OCI-LY3 (cell line): Measurements from ENCODE around the gene RAP1GAP2.

Experiments used
- H2AFZ ChIP-seq: fragments of 200-600, 300-600 bp; shearing (Covaris generic); 2 replicates; pipeline ENCODE4 v1.6.0; 2014; ENCODE audit warnings: antibody characterized with exemption, low read depth, low read length
- H3K27ac ChIP-seq: fragments of 200-600, 300-600 bp; sonication (generic); 2 replicates; pipeline ENCODE4 v1.5.1; 2014; ENCODE audit warnings: mild to moderate bottlenecking, low read length, moderate library complexity, mixed read lengths
- H3K27me3 ChIP-seq: fragments of 200-600, 300-600 bp; sonication (generic); 2 replicates; pipeline ENCODE4 v1.6.1; 2014; ENCODE audit warnings: low read depth, low read length, mixed read lengths
- H3K36me3 ChIP-seq: fragments of 200-600, 300-600 bp; sonication (generic); replicated peaks from 2 replicates; pipeline ENCODE3; 2014; ENCODE audit warnings: low read depth, low read length, mixed read lengths
- H3K4me1 ChIP-seq: fragments of 300-600, 200-600 bp; sonication (generic); 2 replicates; pipeline ENCODE4 v1.6.1; 2014; ENCODE audit warnings: low read length, mixed read lengths
- H3K4me2 ChIP-seq: fragments of 200-600, 300-600 bp; sonication (generic); 2 replicates; pipeline ENCODE4 v1.6.1; 2014; ENCODE audit warnings: low read length, mixed read lengths
- H3K4me3 ChIP-seq: fragments of 300-600, 200-600 bp; sonication (generic); 2 replicates; pipeline ENCODE4 v1.5.1; 2014; ENCODE audit warnings: antibody characterized with exemption, mild to moderate bottlenecking, low read length, moderate library complexity
- H3K79me2 ChIP-seq: fragments of 300-600, 200-600 bp; shearing (Covaris generic); 2 replicates; pipeline ENCODE4 v1.6.1; 2014; ENCODE audit warnings: mild to moderate bottlenecking, low read length, mixed read lengths
- H3K9ac ChIP-seq: fragments of 300-600, 200-600 bp; shearing (Covaris generic); 2 replicates; pipeline ENCODE4 v1.6.0; 2014; ENCODE audit warnings: mild to moderate bottlenecking, low read length, moderate library complexity
- H3K9me3 ChIP-seq: fragments of 200-600, 300-600 bp; shearing (Covaris generic); 2 replicates; pipeline ENCODE4 v1.6.1; 2014; ENCODE audit warnings: low read length, mixed read lengths; ENCODE audit not compliant: insufficient read depth
- H4K20me1 ChIP-seq: fragments of 200-600, 300-600 bp; sonication (generic); 2 replicates; pipeline ENCODE4 v1.6.1; 2016; ENCODE audit warnings: low read length, mixed read lengths; ENCODE audit not compliant: insufficient read depth
- CTCF ChIP-seq: fragments of 200-600, 300-600 bp; sonication (generic); IDR thresholded peaks from 2 replicates; pipeline ENCODE4 v1.5.1; 2014; ENCODE audit warnings: antibody characterized with exemption, low read length, low read depth
- EZH2phosphoT487 ChIP-seq: fragments of 200-600 bp; shearing (Covaris generic); IDR thresholded peaks from 2 replicates; pipeline ENCODE4 v1.6.1; 2018; ENCODE audit warnings: antibody characterized with exemption, mixed run types, low read depth

Gene RAP1GAP2

GRCh38 chr17:2925011-2925410 lies 128.8 kb downstream of the RAP1GAP2 start:
- Histone ChIP-seq H3K79me2 (no peaks in the 10 kb centered on the region), H4K20me1 (no peaks in the 10 kb centered on the region), H3K4me3 (no peak overlapping the region), H3K4me1 (peaks cover 9% of the 10 kb centered on the region), H3K27ac (no peak overlapping the region), H3K27me3 (0 out of 2 replicates have a peak, but pooled peaks cover 6% of the 10 kb centered on the region), H3K4me2 (no peak overlapping the region), H2AFZ (no peak overlapping the region), H3K36me3 (no peaks in the 10 kb centered on the region), H3K9ac (no peak overlapping the region), H3K9me3 (no peaks in the 10 kb centered on the region)
- no peak for TF ChIP-seq CTCF
- TF ChIP-seq EZH2phosphoT487, result no peak

GRCh38 chr17:2926019-2926650 lies 129.9 kb downstream of the RAP1GAP2 start:
- peaks cover 20% of the 10 kb centered on the region for H3K4me1 ChIP-seq
- H3K4me2 ChIP-seq, result no peak overlapping the region
- no peaks in the 10 kb centered on the region for H3K9me3 ChIP-seq
- 0 out of 2 replicates have a peak, but pooled peaks cover 6% of the 10 kb centered on the region for H3K27me3 ChIP-seq
- no peak overlapping the region for H3K4me3 ChIP-seq
- H4K20me1 ChIP-seq, result no peaks in the 10 kb centered on the region
- H3K9ac ChIP-seq, result no peak overlapping the region
- no peaks in the 10 kb centered on the region for H3K36me3 ChIP-seq
- H3K79me2 ChIP-seq, result no peaks in the 10 kb centered on the region
- H2AFZ ChIP-seq, result no peak overlapping the region
- TF ChIP-seq CTCF (no peak), EZH2phosphoT487 (no peak)
- H3K27ac ChIP-seq, result no peak overlapping the region

GRCh38 chr17:2928294-2928890 lies 132.2 kb downstream of the RAP1GAP2 start:
- Histone ChIP-seq H2AFZ (no peak overlapping the region), H3K4me2 (no peak overlapping the region), H4K20me1 (no peaks in the 10 kb centered on the region), H3K79me2 (no peaks in the 10 kb centered on the region), H3K27ac (no peak overlapping the region), H3K9me3 (no peaks in the 10 kb centered on the region), H3K27me3 (0 out of 2 replicates have a peak, but pooled peaks cover 6% of the 10 kb centered on the region), H3K9ac (no peak overlapping the region), H3K4me1 (peaks cover 32% of the 10 kb centered on the region), H3K36me3 (no peaks in the 10 kb centered on the region), H3K4me3 (no peak overlapping the region)
- no peak for TF ChIP-seq EZH2phosphoT487
- TF ChIP-seq CTCF, result no peak

- peak overlapping the region; percentile 79 for H3K27ac ChIP-seq
- no peaks in the 10 kb centered on the region for H3K9me3 ChIP-seq
These were observed 133.8 kb downstream of the RAP1GAP2 start for GRCh38 chr17:2929881-2930533.

More at GRCh38 chr17:2929881-2930533, 133.8 kb downstream of the RAP1GAP2 start:
- H3K79me2 ChIP-seq, result no peaks in the 10 kb centered on the region
- H3K27me3 ChIP-seq, result no peaks in the 10 kb centered on the region
- no peaks in the 10 kb centered on the region for H4K20me1 ChIP-seq
- H2AFZ ChIP-seq, result no peak overlapping the region
- H3K4me3 ChIP-seq, result no peak overlapping the region; the same call in 1 of the 2 replicates
- peaks cover 32% of the 10 kb centered on the region for H3K4me1 ChIP-seq
- H3K4me2 ChIP-seq, result peak overlapping the region; percentile 84
- peak overlapping the region; percentile 30; the same call in 1 of the 2 replicates for H3K9ac ChIP-seq
- TF ChIP-seq CTCF, result peak; percentile 68
- no peak for TF ChIP-seq EZH2phosphoT487
- no peaks in the 10 kb centered on the region for H3K36me3 ChIP-seq
